GM12891 (cell line): ENCODE results near the gene RRAGD.

ENCODE experiments used
- PAX5 ChIP-seq: IDR thresholded peaks from 2 replicates; pipeline ENCODE4 v1.6.1; 2011; ENCODE audit warnings: low read length, moderate library complexity, mild to moderate bottlenecking; ENCODE audit not compliant: insufficient read depth, severe bottlenecking
- POLR2A ChIP-seq: IDR thresholded peaks from 2 replicates; pipeline ENCODE4 v1.6.1; 2011; ENCODE audit warnings: low read depth, low read length, control low read depth
- POLR2AphosphoS5 ChIP-seq: IDR thresholded peaks from 2 replicates; pipeline ENCODE4 v1.6.1; 2011; ENCODE audit warnings: low read depth, low read length, control low read depth
- SPI1 ChIP-seq: IDR thresholded peaks from 2 replicates; pipeline ENCODE4 v1.6.1; 2011; ENCODE audit warnings: low read depth, low read length, control low read depth
- TAF1 ChIP-seq: IDR thresholded peaks from 2 replicates; pipeline ENCODE4 v1.6.1; 2011; ENCODE audit warnings: low read depth, low read length, control low read depth

DNA sequence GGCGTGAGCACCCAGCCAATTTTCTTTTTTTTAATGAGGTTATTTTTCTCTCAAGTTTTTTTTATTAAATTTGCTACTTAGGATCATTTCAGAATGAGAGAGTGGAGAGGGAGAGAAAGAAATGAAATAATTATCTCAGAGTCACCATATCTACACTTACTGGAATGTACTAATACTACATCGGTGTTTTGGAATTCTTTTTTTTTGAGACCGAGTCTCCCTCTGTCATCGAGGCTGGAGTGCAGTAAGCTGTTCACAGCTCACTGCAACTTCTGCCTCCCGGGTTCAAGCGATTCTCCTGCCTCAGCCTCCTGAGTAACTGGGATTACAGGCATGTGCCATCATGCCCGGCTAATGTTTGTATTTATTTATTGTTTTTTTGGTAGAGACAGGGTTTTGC, 48.6 kb upstream of the RRAGD start:
- TF ChIP-seq POLR2A (no peak), TAF1 (no peak), POLR2AphosphoS5 (no peak), PAX5 (no peak), SPI1 (no peak)
